ENCODE results near the gene SCFD1.
"Not testable (repeated sequence)": the region's sequence is repeated elsewhere in the genome, so short reads cannot be mapped to it uniquely, and the experiment has no call there.

Gene SCFD1

DNA sequence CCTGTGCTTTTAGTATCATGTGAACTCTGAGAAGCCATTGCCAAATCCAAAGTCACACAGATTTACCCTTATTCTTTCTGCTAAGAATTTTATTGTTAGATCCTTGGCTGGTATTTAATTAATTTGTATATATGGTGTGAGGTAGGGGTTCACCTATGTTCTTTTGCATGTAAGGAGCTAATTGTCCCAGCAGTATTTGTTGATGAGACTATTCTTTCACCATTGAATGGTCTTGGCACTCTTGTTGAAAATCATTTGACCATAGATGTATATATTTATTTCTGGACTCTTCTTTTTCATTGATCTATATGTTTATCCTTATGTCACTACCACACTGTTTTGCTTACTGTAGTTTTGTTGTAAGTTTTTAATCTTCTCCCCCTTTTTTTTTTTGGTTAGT is 36.9 kb upstream of the SCFD1 start:
- Histone ChIP-seq H3K9me3 (ENCODE audit: control insufficient read depth, insufficient read depth, low read depth, low read length) (peaks cover 18% of the 10 kb centered on the region; the same call in 1 of the 2 replicates), H3K27ac (ENCODE audit: low read depth, low read length) (no peak overlapping the region), H3K27me3 (ENCODE audit: control insufficient read depth, insufficient read depth, low read length) (no peaks in the 10 kb centered on the region), H3K9ac (ENCODE audit: low read length) (no peak overlapping the region), H3K4me1 (ENCODE audit: control insufficient read depth, insufficient read depth, low read length) (no peaks in the 10 kb centered on the region), H3K36me3 (ENCODE audit: control insufficient read depth, insufficient read depth, low read length) (peaks cover 66% of the 10 kb centered on the region), H3K4me3 (ENCODE audit: low read depth, low read length) (no peak overlapping the region)

DNA sequence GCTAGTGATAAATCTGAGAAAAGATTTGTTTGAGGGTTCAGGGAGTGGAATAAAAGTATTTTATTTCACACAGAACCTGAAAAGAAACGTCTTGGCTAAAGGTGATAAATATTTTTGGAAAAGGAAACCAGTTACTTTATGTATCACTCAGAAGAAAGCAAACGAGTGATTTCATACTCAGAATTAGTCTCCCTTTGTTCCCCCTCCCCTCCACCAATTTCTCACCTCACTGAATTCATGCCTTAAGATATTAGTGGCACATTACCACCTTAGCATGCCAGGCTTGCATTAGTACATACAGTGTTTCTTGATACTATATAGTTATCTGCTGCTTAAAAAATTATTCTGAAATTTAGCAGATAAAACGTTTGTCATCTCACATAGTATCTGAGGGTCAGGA is 35.0 kb upstream of the SCFD1 start:
- Histone ChIP-seq H3K27me3 (ENCODE audit: control insufficient read depth, insufficient read depth, low read length) (no peaks in the 10 kb centered on the region), H3K4me3 (ENCODE audit: low read depth, low read length) (no peak overlapping the region), H3K36me3 (ENCODE audit: control insufficient read depth, insufficient read depth, low read length) (peaks cover 76% of the 10 kb centered on the region), H3K4me1 (ENCODE audit: control insufficient read depth, insufficient read depth, low read length) (no peaks in the 10 kb centered on the region), H3K27ac (ENCODE audit: low read depth, low read length) (no peak overlapping the region), H3K9me3 (ENCODE audit: control insufficient read depth, insufficient read depth, low read depth, low read length) (peaks cover 18% of the 10 kb centered on the region; the same call in 1 of the 2 replicates), H3K9ac (ENCODE audit: low read length) (no peak overlapping the region)

DNA sequence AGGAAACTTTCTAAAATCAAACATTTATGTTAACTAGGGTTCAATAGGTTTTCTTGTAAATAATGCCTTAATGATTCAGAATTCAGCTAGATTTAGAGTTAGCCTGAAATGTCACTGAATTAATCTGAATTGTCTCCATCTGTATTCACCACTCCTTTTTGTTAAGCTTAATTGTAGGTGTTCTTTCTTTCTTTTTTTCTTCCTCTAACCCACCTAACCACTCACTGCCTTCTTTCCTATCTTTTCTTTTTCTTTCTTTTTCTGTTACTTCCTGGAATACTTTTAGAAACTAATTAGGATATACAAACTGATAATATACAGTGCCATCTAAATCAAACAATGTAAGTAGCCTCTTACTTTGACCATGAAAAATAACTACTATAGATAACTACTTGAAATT is 33.2 kb upstream of the SCFD1 start:
- peaks cover 7% of the 10 kb centered on the region; the same call in 1 of the 2 replicates for H3K9me3 ChIP-seq (ENCODE audit: control insufficient read depth, insufficient read depth, low read depth, low read length)
- H3K36me3 ChIP-seq (ENCODE audit: control insufficient read depth, insufficient read depth, low read length) = peaks cover 76% of the 10 kb centered on the region

DNA sequence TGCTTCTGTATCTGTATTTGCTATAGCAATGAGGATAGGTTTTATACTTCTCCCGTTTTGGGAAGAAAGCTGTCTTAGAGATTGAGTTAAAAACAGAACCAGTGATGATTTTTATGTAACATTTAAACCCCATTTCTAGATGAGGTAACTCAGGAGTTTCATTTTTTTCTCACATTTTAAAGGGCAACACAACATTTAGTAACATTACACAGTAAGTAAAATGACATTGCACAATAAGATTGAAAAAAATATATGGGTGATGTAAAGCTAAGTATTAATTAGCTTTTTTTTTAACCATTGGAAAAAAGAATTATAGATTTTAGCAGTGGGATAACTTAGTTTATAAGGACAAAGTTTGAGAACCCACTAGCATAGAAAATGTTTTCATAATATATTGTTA is 25.2 kb upstream of the SCFD1 start:
- H3K4me3 ChIP-seq (ENCODE audit: low read depth, low read length) = no peak overlapping the region
- peaks cover 82% of the 10 kb centered on the region for H3K36me3 ChIP-seq (ENCODE audit: control insufficient read depth, insufficient read depth, low read length)
- no peaks in the 10 kb centered on the region for H3K27me3 ChIP-seq (ENCODE audit: control insufficient read depth, insufficient read depth, low read length)
- no peak overlapping the region for H3K9ac ChIP-seq (ENCODE audit: low read length)
- no peaks in the 10 kb centered on the region for H3K9me3 ChIP-seq (ENCODE audit: control insufficient read depth, insufficient read depth, low read depth, low read length)
- no peak overlapping the region for H3K27ac ChIP-seq (ENCODE audit: low read depth, low read length)
- no peaks in the 10 kb centered on the region for H3K4me1 ChIP-seq (ENCODE audit: control insufficient read depth, insufficient read depth, low read length)

More for the DNA sequence above, 33.2 kb upstream of the SCFD1 start:
- Histone ChIP-seq H3K4me1 (ENCODE audit: control insufficient read depth, insufficient read depth, low read length) (no peaks in the 10 kb centered on the region), H3K9ac (ENCODE audit: low read length) (no peak overlapping the region), H3K27me3 (ENCODE audit: control insufficient read depth, insufficient read depth, low read length) (no peaks in the 10 kb centered on the region), H3K4me3 (ENCODE audit: low read depth, low read length) (no peak overlapping the region), H3K27ac (ENCODE audit: low read depth, low read length) (no peak overlapping the region)

DNA sequence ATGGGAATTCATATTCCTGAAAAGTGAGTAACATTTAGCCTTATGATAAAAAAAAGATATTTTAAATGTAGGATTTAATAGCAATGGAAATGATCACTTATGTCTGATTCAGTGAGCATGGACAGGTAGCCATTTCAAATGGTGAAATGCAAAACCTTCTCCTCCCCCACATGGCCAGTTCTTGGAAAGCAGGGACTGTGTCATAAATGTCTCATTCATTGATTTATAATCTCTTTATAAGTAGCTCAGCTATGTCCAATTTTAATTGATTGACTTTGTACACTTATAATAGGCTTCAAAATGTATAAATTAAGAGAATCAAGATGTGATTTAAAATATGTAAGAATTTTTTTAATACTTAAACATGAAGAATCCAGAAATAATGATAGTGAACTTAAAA is 24.6 kb upstream of the SCFD1 start:
- H3K9ac ChIP-seq (ENCODE audit: low read length) = no peak overlapping the region
- H3K4me1 ChIP-seq (ENCODE audit: control insufficient read depth, insufficient read depth, low read length) = no peaks in the 10 kb centered on the region
- peaks cover 83% of the 10 kb centered on the region for H3K36me3 ChIP-seq (ENCODE audit: control insufficient read depth, insufficient read depth, low read length)
- no peak overlapping the region for H3K4me3 ChIP-seq (ENCODE audit: low read depth, low read length)
- H3K27ac ChIP-seq (ENCODE audit: low read depth, low read length) = no peak overlapping the region
- no peaks in the 10 kb centered on the region for H3K9me3 ChIP-seq (ENCODE audit: control insufficient read depth, insufficient read depth, low read depth, low read length)
- no peaks in the 10 kb centered on the region for H3K27me3 ChIP-seq (ENCODE audit: control insufficient read depth, insufficient read depth, low read length)

DNA sequence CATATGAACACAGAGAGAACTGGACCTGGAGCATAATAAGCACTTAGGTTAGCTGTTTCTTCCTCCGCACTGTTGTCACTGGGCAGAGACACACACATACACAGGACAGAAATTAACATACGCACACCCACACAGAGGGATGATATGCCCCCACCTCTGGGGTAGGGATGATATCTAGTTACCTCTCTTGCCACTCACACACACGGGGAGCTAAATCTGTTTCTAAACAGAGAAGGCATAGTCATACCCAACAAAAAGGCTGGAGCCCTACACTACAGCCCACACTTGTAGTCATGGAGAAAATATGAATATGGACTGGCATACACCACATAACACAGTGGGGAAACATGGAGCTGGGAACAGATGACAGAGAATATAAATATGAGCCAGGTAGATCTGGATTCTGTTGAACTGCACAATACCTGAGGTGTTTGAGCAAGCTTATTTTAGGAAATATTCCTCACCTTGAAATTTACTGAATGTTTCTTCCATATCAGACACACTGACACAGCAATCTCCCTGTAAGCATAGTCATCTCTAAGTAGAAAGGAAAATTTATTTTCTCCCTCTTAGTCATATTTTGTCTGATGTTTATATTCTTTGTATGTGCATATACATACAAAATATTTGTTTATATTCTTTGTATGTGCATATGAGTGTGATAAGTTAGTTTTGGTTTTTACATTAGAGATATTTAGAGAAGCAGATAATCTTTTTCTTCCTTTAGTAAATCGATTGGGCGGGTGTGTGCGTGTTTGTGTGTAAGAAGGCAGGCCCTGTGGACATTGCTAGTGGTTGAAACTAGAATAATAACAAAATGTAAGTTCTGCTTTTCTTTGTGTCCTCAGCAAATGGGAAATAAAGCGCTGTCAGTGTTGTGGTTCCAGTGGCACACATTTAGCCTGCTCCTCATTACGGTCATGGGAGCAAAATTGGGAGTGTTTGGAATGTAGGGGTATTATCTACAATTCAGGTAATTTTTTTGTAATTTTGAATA is 20.9 kb upstream of the SCFD1 start:
- no peak overlapping the region for H3K9ac ChIP-seq (ENCODE audit: low read length)
- H3K27me3 ChIP-seq (ENCODE audit: control insufficient read depth, insufficient read depth, low read length) = no peaks in the 10 kb centered on the region
- peaks cover 98% of the 10 kb centered on the region for H3K36me3 ChIP-seq (ENCODE audit: control insufficient read depth, insufficient read depth, low read length)
- no peak overlapping the region for H3K27ac ChIP-seq (ENCODE audit: low read depth, low read length)
- no peak overlapping the region for H3K4me3 ChIP-seq (ENCODE audit: low read depth, low read length)
- no peaks in the 10 kb centered on the region for H3K9me3 ChIP-seq (ENCODE audit: control insufficient read depth, insufficient read depth, low read depth, low read length)
- H3K4me1 ChIP-seq (ENCODE audit: control insufficient read depth, insufficient read depth, low read length) = no peaks in the 10 kb centered on the region

DNA sequence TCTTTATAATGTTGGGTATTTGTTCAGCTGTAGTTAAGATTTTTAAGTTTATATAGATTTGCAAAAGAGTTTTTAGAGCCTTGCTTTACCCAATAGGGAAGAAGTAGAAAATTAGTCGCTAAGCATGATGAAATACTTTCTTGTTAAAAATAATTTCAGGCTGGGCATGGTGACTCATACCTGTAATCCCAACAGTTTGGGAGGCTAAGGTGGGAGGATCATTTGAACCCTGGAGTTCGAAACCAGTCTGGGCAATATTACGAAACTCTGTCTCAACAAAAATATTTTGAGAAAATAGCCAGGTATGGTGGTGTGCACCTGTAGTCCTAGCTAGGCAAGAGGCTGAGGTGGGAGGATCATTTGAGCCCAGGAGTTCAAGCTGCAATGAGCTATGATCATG is 18.7 kb upstream of the SCFD1 start:
- Histone ChIP-seq H3K9me3 (ENCODE audit: control insufficient read depth, insufficient read depth, low read depth, low read length) (no peaks in the 10 kb centered on the region), H3K9ac (ENCODE audit: low read length) (no peak overlapping the region), H3K27me3 (ENCODE audit: control insufficient read depth, insufficient read depth, low read length) (no peaks in the 10 kb centered on the region), H3K4me3 (ENCODE audit: low read depth, low read length) (no peak overlapping the region), H3K36me3 (ENCODE audit: control insufficient read depth, insufficient read depth, low read length) (peaks cover 98% of the 10 kb centered on the region), H3K4me1 (ENCODE audit: control insufficient read depth, insufficient read depth, low read length) (no peaks in the 10 kb centered on the region), H3K27ac (ENCODE audit: low read depth, low read length) (no peak overlapping the region)

DNA sequence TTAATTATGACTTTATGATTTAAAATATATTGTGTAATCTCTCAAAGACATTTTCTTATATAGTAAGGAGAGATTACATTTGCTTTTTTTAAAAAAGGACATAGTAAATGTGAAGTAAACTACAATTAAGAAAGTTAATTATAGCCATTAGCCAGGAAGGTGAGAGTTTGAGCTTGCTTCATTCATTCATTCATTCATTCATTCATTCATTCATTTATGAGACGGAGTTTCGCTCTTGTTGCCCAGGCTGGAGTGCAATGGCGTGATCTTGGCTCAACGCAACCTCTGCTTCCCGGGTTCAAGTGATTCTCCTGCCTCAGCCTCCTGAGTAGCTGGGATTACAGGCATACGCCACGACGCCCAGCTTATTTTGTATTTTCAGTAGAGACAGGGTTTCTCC is 17.4 kb upstream of the SCFD1 start:
- not testable (repeated sequence) for H3K9me3 ChIP-seq (ENCODE audit: control insufficient read depth, insufficient read depth, low read depth, low read length); H3K27ac ChIP-seq (ENCODE audit: low read depth, low read length); H3K27me3 ChIP-seq (ENCODE audit: control insufficient read depth, insufficient read depth, low read length); H3K9ac ChIP-seq (ENCODE audit: low read length); H3K4me3 ChIP-seq (ENCODE audit: low read depth, low read length); H3K4me1 ChIP-seq (ENCODE audit: control insufficient read depth, insufficient read depth, low read length)
- H3K36me3 ChIP-seq (ENCODE audit: control insufficient read depth, insufficient read depth, low read length) = peaks cover 96% of the 10 kb centered on the region

DNA sequence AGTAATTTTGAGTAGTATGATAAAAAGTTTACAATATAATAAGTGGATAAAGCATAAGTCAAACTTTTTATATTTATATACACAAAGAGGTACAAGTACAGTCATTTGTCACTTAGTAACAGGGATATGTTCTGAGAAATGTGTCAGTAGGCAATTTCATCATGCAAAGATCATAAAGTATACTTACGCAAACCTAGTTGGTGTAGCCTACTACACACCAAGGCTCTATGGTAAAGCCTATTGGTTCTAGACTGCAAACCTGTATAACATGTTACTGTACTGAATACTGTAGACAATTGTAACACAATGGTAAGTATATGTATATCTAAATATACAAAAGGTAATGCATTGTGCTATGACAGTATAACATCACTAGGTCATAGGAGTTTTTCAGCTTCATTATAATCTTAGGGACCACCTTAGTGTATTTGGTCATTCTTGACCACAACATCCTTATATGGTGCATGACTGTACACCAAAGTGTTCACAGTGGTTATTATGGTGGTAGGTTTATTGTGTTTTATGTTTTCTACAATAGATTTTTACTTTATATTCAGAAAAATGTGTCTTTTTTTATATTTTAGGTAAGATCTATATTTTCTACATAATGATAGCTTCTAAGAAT is 14.9 kb upstream of the SCFD1 start:
- Histone ChIP-seq H3K4me3 (ENCODE audit: low read depth, low read length) (no peak overlapping the region), H3K4me1 (ENCODE audit: control insufficient read depth, insufficient read depth, low read length) (no peaks in the 10 kb centered on the region), H3K27me3 (ENCODE audit: control insufficient read depth, insufficient read depth, low read length) (no peaks in the 10 kb centered on the region), H3K36me3 (ENCODE audit: control insufficient read depth, insufficient read depth, low read length) (peaks cover 94% of the 10 kb centered on the region), H3K27ac (ENCODE audit: low read depth, low read length) (no peak overlapping the region), H3K9ac (ENCODE audit: low read length) (no peak overlapping the region), H3K9me3 (ENCODE audit: control insufficient read depth, insufficient read depth, low read depth, low read length) (no peaks in the 10 kb centered on the region)

DNA sequence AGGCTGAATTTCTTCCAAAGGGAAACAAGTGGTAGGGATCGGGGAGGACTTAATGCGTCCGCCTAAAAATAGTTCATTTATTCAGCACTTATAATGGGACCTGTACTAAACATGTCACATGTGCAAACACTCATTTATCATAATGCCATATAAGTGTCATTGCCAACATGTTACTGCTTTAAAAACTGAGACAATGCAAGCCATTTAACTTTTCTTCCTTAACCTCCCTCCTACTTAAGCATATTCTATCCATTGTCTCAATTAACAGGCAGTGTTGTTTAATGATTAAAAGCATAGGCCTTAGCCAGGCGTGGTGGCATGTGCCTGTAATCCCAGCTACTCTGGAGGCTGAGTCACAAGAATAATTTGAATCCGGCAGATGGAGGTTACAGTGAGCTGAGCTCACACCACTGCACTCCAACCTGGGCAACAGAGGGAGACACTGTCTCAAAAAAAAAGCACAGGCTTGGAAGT is 13.5 kb upstream of the SCFD1 start:
- H3K27ac ChIP-seq (ENCODE audit: low read depth, low read length) = no peak overlapping the region
- H3K36me3 ChIP-seq (ENCODE audit: control insufficient read depth, insufficient read depth, low read length) = peaks cover 89% of the 10 kb centered on the region

DNA sequence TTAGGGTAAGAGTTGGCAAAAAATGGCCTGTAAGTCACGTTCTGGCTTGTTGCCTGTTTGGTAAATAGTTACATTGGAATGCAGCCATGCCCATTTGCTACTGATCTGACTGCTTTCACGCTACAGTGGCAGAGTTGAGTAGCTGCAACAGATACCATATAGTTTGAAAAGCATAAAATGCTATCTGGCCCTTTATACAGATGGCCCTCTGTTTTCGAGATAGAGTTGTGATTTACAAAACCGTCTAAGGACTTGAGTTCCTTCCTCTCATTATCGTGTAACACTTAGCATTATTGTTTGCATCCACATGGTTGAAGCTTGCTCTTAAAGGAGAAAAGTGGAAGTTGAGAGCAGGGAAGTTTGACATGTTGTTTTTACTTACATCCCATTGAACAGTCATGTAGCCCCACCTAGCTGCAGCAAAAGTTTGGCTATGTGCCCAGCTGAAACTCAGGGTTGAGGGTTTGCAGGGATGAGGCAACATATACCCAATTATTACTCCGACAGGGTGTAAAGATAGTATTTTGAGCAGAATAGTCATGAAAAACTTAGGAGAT is 11.3 kb upstream of the SCFD1 start:
- Histone ChIP-seq H3K36me3 (ENCODE audit: control insufficient read depth, insufficient read depth, low read length) (peaks cover 83% of the 10 kb centered on the region), H3K4me1 (ENCODE audit: control insufficient read depth, insufficient read depth, low read length) (no peaks in the 10 kb centered on the region), H3K4me3 (ENCODE audit: low read depth, low read length) (no peak overlapping the region), H3K27me3 (ENCODE audit: control insufficient read depth, insufficient read depth, low read length) (no peaks in the 10 kb centered on the region), H3K9me3 (ENCODE audit: control insufficient read depth, insufficient read depth, low read depth, low read length) (no peaks in the 10 kb centered on the region), H3K27ac (ENCODE audit: low read depth, low read length) (no peak overlapping the region), H3K9ac (ENCODE audit: low read length) (no peak overlapping the region)

More for the DNA sequence above, 13.5 kb upstream of the SCFD1 start:
- Histone ChIP-seq H3K27me3 (ENCODE audit: control insufficient read depth, insufficient read depth, low read length) (no peaks in the 10 kb centered on the region), H3K9ac (ENCODE audit: low read length) (no peak overlapping the region), H3K4me3 (ENCODE audit: low read depth, low read length) (no peak overlapping the region), H3K4me1 (ENCODE audit: control insufficient read depth, insufficient read depth, low read length) (no peaks in the 10 kb centered on the region), H3K9me3 (ENCODE audit: control insufficient read depth, insufficient read depth, low read depth, low read length) (no peaks in the 10 kb centered on the region)

Measured in HUES6 (cell line).